GM23338 (cell line): Measurements from ENCODE around the gene NRP1. TPM values are rescaled to one million over a fixed set of nuclear protein-coding genes. Genes with fewer than 3 reads are reported as not detected.

Experiments used
- ATAC-seq: fragments of 200-7000 bp; cut with Tn5 transposase; 3 replicates; pipeline ENCODE4 v1.9.1; 2020
- DNase-seq: peaks from one replicate; pipeline ENCODE4 v3.0.0-alpha.2; 2015; ENCODE audit warnings: low spot score
- H2AFZ ChIP-seq: fragments of 200-600 bp; sonication (generic); 2 replicates; pipeline ENCODE4 v1.8.0; 2016; ENCODE audit warnings: antibody characterized with exemption, mild to moderate bottlenecking, moderate library complexity
- H3F3A ChIP-seq: fragments of 200-600 bp; sonication (generic); replicated peaks from 2 replicates; pipeline ENCODE4 v1.8.0; 2017; ENCODE audit warnings: antibody characterized with exemption, mixed run types, low read depth
- H3K27ac ChIP-seq: fragments of 200-600 bp; sonication (generic); 2 replicates; pipeline ENCODE4 v1.6.1; 2016; ENCODE audit warnings: low read depth
- H3K27me3 ChIP-seq: fragments of 200-600 bp; sonication (generic); 2 replicates; pipeline ENCODE4 v1.8.0; 2016; ENCODE audit warnings: mild to moderate bottlenecking, mixed run types, moderate library complexity; ENCODE audit not compliant: insufficient read depth
- H3K36me3 ChIP-seq: fragments of 200-600 bp; sonication (generic); 2 replicates; pipeline ENCODE4 v1.8.0; 2016; ENCODE audit warnings: mild to moderate bottlenecking; ENCODE audit not compliant: insufficient read depth
- H3K4me1 ChIP-seq: fragments of 200-600 bp; sonication (generic); 2 replicates; pipeline ENCODE4 v1.8.0; 2016; ENCODE audit warnings: mild to moderate bottlenecking, moderate library complexity; ENCODE audit not compliant: insufficient read depth
- H3K4me2 ChIP-seq: fragments of 200-600 bp; sonication (generic); 2 replicates; pipeline ENCODE4 v1.7.1; 2017; ENCODE audit warnings: mixed run types
- H3K4me3 ChIP-seq: fragments of 200-600 bp; sonication (generic); 2 replicates; pipeline ENCODE4 v1.6.1; 2016; ENCODE audit warnings: mixed run types
- H3K79me2 ChIP-seq: fragments of 200-600 bp; sonication (generic); replicated peaks from 2 replicates; pipeline ENCODE4 v1.8.0; 2017; ENCODE audit warnings: mild to moderate bottlenecking; ENCODE audit not compliant: insufficient read depth
- H3K9me2 ChIP-seq: fragments of 200-600 bp; sonication (generic); 2 replicates; pipeline ENCODE4 v1.8.0; 2017; ENCODE audit not compliant: insufficient read depth
- H4K20me1 ChIP-seq: fragments of 200-600 bp; sonication (generic); replicated peaks from 2 replicates; pipeline ENCODE4 v1.8.0; 2017; ENCODE audit warnings: mild to moderate bottlenecking; ENCODE audit not compliant: insufficient read depth
- H3K27ac Mint-ChIP-seq: 2 replicates; pipeline ENCODE4 v1.8.0; 2020; ENCODE audit warnings: inconsistent platforms, mild to moderate bottlenecking, moderate library complexity, mixed read lengths
- H3K27me3 Mint-ChIP-seq: 3 replicates; pipeline ENCODE4 v1.8.0; 2022; ENCODE audit warnings: low read depth, mild to moderate bottlenecking, moderate library complexity, mixed read lengths, inconsistent platforms; ENCODE audit not compliant: insufficient read depth, poor library complexity
- H3K36me3 Mint-ChIP-seq: 3 replicates; pipeline ENCODE4 v1.8.0; 2021; ENCODE audit warnings: low read depth, mild to moderate bottlenecking, inconsistent platforms, moderate library complexity, mixed read lengths
- H3K4me1 Mint-ChIP-seq: 3 replicates; pipeline ENCODE4 v1.8.0; 2020; ENCODE audit warnings: mild to moderate bottlenecking, inconsistent platforms, mixed read lengths
- H3K4me3 Mint-ChIP-seq: 3 replicates; pipeline ENCODE4 v1.8.0; 2021; ENCODE audit warnings: moderate library complexity, mild to moderate bottlenecking, inconsistent platforms, mixed read lengths
- H3K9me3 Mint-ChIP-seq: 3 replicates; pipeline ENCODE4 v1.8.0; 2020; ENCODE audit warnings: moderate library complexity, mild to moderate bottlenecking, inconsistent platforms, mixed read lengths
- CREB1 ChIP-seq: fragments of 250-450 bp; sonication (Bioruptor Pico); IDR thresholded peaks from 2 replicates; pipeline ENCODE4 v1.5.0; 2020; ENCODE audit warnings: low read depth, mild to moderate bottlenecking, moderate library complexity
- EZH2phosphoT487 ChIP-seq: fragments of 200-600 bp; sonication (generic); IDR thresholded peaks from one replicate; pipeline ENCODE4 v1.8.1; 2018; ENCODE audit warnings: antibody characterized with exemption; ENCODE audit not compliant: unreplicated experiment
- JUNB ChIP-seq: IDR thresholded peaks from one replicate; pipeline ENCODE4 v1.6.1; 2016; ENCODE audit warnings: antibody characterized with exemption; ENCODE audit not compliant: unreplicated experiment
- POLR2AphosphoS5 ChIP-seq: IDR thresholded peaks from 2 replicates; pipeline ENCODE4 v1.6.1; 2016; ENCODE audit warnings: antibody characterized with exemption, low read depth
- ZNF331 ChIP-seq: fragments of 250-450 bp; sonication (Bioruptor Pico); IDR thresholded peaks from 2 replicates; pipeline ENCODE4 v1.5.0; 2020; ENCODE audit warnings: low read depth, mild to moderate bottlenecking, moderate library complexity
- polyA plus RNA-seq: library from polyadenylated mRNA; unstranded; fragments of >200 nt; fragmentation: Nextera tagmentation; extraction: Ambion mirVana; gene quantifications from 2 replicates; pipeline ENCODE4 v1.2.1, GENCODE V29; 2016
- total RNA-seq: library from RNA; depleted of rRNA; stranded (reverse); fragments of >200 nt; shearing (Covaris generic); gene quantifications from 2 replicates; pipeline ENCODE4 v1.2.3, GENCODE V29; 2014
- TF ChIP-seq, protein P1 (sequence below): fragments of 250-450 bp; sonication (Bioruptor Pico); IDR thresholded peaks from 2 replicates; pipeline ENCODE4 v1.5.0; 2020; ENCODE audit warnings: mild to moderate bottlenecking, moderate library complexity
- TF ChIP-seq, protein P2 (sequence below): IDR thresholded peaks from one replicate; pipeline ENCODE4 v1.6.1; 2018; ENCODE audit warnings: antibody characterized with exemption; ENCODE audit not compliant: unreplicated experiment

The NRP1 gene
- total and polyA plus RNA-seq, 2 experiments from 2014 or later: 2.9 to 3.5 TPM

DNA sequence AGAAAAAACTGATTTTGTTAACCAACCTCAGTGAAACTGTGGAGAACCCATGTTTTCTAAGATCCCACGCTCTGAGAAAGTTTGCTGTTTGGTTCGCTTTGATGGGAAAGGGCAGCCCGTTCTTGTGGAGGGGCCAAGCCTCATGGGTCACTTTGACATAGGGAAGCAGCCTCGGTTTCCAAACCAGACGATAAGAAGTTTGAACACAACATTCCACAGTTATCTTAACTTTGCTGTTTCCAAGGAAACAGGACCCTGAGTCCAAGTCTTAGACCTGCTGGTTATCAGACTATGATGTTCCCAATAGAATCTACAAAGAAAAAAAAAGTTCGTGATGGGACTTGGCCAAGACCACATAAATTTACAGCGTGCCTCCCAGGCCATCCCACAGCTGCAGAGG, 182.3 kb downstream of the NRP1 start (continued):
- TF ChIP-seq, protein P1, sequence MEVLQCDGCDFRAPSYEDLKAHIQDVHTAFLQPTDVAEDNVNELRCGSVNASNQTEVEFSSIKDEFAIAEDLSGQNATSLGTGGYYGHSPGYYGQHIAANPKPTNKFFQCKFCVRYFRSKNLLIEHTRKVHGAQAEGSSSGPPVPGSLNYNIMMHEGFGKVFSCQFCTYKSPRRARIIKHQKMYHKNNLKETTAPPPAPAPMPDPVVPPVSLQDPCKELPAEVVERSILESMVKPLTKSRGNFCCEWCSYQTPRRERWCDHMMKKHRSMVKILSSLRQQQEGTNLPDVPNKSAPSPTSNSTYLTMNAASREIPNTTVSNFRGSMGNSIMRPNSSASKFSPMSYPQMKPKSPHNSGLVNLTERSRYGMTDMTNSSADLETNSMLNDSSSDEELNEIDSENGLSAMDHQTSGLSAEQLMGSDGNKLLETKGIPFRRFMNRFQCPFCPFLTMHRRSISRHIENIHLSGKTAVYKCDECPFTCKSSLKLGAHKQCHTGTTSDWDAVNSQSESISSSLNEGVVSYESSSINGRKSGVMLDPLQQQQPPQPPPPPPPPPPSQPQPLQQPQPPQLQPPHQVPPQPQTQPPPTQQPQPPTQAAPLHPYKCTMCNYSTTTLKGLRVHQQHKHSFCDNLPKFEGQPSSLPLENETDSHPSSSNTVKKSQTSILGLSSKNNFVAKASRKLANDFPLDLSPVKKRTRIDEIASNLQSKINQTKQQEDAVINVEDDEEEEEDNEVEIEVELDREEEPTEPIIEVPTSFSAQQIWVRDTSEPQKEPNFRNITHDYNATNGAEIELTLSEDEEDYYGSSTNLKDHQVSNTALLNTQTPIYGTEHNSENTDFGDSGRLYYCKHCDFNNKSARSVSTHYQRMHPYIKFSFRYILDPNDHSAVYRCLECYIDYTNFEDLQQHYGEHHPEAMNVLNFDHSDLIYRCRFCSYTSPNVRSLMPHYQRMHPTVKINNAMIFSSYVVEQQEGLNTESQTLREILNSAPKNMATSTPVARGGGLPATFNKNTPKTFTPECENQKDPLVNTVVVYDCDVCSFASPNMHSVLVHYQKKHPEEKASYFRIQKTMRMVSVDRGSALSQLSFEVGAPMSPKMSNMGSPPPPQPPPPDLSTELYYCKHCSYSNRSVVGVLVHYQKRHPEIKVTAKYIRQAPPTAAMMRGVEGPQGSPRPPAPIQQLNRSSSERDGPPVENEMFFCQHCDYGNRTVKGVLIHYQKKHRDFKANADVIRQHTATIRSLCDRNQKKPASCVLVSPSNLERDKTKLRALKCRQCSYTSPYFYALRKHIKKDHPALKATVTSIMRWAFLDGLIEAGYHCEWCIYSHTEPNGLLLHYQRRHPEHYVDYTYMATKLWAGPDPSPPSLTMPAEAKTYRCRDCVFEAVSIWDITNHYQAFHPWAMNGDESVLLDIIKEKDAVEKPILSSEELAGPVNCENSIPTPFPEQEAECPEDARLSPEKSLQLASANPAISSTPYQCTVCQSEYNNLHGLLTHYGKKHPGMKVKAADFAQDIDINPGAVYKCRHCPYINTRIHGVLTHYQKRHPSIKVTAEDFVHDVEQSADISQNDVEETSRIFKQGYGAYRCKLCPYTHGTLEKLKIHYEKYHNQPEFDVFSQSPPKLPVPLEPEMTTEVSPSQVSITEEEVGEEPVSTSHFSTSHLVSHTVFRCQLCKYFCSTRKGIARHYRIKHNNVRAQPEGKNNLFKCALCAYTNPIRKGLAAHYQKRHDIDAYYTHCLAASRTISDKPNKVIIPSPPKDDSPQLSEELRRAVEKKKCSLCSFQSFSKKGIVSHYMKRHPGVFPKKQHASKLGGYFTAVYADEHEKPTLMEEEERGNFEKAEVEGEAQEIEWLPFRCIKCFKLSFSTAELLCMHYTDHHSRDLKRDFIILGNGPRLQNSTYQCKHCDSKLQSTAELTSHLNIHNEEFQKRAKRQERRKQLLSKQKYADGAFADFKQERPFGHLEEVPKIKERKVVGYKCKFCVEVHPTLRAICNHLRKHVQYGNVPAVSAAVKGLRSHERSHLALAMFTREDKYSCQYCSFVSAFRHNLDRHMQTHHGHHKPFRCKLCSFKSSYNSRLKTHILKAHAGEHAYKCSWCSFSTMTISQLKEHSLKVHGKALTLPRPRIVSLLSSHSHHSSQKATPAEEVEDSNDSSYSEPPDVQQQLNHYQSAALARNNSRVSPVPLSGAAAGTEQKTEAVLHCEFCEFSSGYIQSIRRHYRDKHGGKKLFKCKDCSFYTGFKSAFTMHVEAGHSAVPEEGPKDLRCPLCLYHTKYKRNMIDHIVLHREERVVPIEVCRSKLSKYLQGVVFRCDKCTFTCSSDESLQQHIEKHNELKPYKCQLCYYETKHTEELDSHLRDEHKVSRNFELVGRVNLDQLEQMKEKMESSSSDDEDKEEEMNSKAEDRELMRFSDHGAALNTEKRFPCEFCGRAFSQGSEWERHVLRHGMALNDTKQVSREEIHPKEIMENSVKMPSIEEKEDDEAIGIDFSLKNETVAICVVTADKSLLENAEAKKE: no peak
- TF ChIP-seq JUNB: no peak

DNA sequence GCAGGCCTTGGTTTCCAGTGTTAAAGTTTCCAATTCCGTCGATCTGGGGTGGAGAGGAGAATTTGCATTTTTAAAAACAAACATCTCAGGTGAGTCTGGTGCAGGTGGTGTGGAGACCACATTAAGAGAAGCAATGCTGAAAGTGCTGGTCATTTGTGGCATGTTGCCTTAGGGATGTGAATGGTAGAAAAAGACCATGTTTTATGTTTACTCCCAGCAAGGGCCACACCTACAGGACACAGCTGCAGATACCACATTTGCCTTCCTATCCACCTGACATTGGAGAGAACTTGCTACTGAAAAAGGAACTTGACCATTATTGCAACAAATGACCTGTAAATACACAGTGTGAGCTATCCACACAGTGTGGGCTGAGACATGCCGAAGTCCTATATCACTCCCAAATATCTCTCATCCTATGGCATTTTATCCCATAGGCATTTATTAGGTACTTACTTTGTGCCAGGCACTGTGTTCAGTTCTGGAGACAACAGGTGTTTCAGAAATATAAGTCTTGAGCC, 183.1 kb downstream of the NRP1 start:
- Histone ChIP-seq H2AFZ (no peak overlapping the region), H3K79me2 (no peaks in the 10 kb centered on the region), H3K36me3 (no peaks in the 10 kb centered on the region), H3K4me1 (peaks cover under 1% of the 10 kb centered on the region; the same call in 1 of the 2 replicates), H4K20me1 (no peaks in the 10 kb centered on the region), H3K27ac (no peak overlapping the region), H3K4me3 (no peak overlapping the region), H3K27me3 (no peaks in the 10 kb centered on the region), H3K9me2 (peaks cover 10% of the 10 kb centered on the region; the same call in 1 of the 2 replicates), H3F3A (no peaks in the 10 kb centered on the region), H3K4me2 (no peak overlapping the region)
- Mint-ChIP-seq H3K27ac (no peak overlapping the region), H3K36me3 (no peaks in the 10 kb centered on the region), H3K4me1 (peaks cover 6% of the 10 kb centered on the region; the same call in 1 of the 3 replicates), H3K9me3 (peaks cover 2% of the 10 kb centered on the region; the same call in 1 of the 3 replicates), H3K27me3 (peaks cover 2% of the 10 kb centered on the region), H3K4me3 (no peak overlapping the region)
- DNase-seq (no peak), ATAC-seq (no peak)
- TF ChIP-seq POLR2AphosphoS5 (no peak), ZNF331 (no peak), EZH2phosphoT487 (no peak), CREB1 (CRISPR knock-in tag) (no peak)
- TF ChIP-seq, protein P2, sequence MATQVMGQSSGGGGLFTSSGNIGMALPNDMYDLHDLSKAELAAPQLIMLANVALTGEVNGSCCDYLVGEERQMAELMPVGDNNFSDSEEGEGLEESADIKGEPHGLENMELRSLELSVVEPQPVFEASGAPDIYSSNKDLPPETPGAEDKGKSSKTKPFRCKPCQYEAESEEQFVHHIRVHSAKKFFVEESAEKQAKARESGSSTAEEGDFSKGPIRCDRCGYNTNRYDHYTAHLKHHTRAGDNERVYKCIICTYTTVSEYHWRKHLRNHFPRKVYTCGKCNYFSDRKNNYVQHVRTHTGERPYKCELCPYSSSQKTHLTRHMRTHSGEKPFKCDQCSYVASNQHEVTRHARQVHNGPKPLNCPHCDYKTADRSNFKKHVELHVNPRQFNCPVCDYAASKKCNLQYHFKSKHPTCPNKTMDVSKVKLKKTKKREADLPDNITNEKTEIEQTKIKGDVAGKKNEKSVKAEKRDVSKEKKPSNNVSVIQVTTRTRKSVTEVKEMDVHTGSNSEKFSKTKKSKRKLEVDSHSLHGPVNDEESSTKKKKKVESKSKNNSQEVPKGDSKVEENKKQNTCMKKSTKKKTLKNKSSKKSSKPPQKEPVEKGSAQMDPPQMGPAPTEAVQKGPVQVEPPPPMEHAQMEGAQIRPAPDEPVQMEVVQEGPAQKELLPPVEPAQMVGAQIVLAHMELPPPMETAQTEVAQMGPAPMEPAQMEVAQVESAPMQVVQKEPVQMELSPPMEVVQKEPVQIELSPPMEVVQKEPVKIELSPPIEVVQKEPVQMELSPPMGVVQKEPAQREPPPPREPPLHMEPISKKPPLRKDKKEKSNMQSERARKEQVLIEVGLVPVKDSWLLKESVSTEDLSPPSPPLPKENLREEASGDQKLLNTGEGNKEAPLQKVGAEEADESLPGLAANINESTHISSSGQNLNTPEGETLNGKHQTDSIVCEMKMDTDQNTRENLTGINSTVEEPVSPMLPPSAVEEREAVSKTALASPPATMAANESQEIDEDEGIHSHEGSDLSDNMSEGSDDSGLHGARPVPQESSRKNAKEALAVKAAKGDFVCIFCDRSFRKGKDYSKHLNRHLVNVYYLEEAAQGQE: no peak
